HCT116 (cell line): Measurements from ENCODE around the gene BICDL2.

ENCODE experiments used
- EZH2phosphoT487 ChIP-seq: fragments of 200-600 bp; IDR thresholded peaks from 2 replicates; pipeline ENCODE4 v1.6.1; 2018; ENCODE audit warnings: antibody characterized with exemption, borderline replicate concordance
- MAX ChIP-seq: IDR thresholded peaks from 2 replicates; pipeline ENCODE4 v1.6.1; 2012
- ZFX ChIP-seq: fragments of 450-650 bp; IDR thresholded peaks from 2 replicates; pipeline ENCODE4 v1.6.1; 2017

GRCh38 chr16:3084491-3084890 is 47.7 kb upstream of the BICDL2 start:
- no peak for TF ChIP-seq MAX
- no peak for TF ChIP-seq EZH2phosphoT487
- no peak for TF ChIP-seq ZFX
